Prostate gland (tissue), 2 donors: ENCODE data around the gene NEK2. TPM values are rescaled to one million over a fixed set of nuclear protein-coding genes. Genes with fewer than 3 reads are reported as not detected.

Experiments
- DNase-seq: peaks from one replicate; pipeline ENCODE4 v3.0.0-alpha.2; 2019; ENCODE audit warnings: low spot score
- H3K27ac ChIP-seq, 2 donors: fragments of 200-600 bp; sonication (generic); 2 replicates each; pipeline ENCODE4 v1.5.1; 2017 to 2019
- H3K27me3 ChIP-seq: fragments of 200-600 bp; sonication (generic); replicated peaks from 2 replicates; pipeline ENCODE4 v1.5.1; 2019; ENCODE audit not compliant: insufficient read depth
- H3K36me3 ChIP-seq, 2 donors: fragments of 200-600 bp; sonication (generic); 1 replicate in 1 of 2; 2 replicates in 1 of 2; pipeline versions ENCODE4 v1.5.1 to v1.8.1; 2017 to 2019
- H3K4me1 ChIP-seq: fragments of 200-600 bp; sonication (generic); replicated peaks from 2 replicates; pipeline ENCODE4 v1.5.1; 2019
- H3K4me3 ChIP-seq, 2 donors: fragments of 200-600 bp; sonication (generic); 2 replicates each; pipeline ENCODE4 v1.5.1; 2017 to 2019
- H3K9me3 ChIP-seq: fragments of 200-600 bp; sonication (generic); 2 replicates; pipeline ENCODE4 v1.5.1; 2017
- CTCF ChIP-seq, 4 experiments: fragments of 200-600 bp in 2 of 4; fragments of 450-650 bp in 2 of 4; sonication (generic) in 2 of 4; IDR thresholded peaks; 1 replicate in 3 of 4; 2 replicates in 1 of 4; pipeline ENCODE4 v1.5.1; 2016 to 2019; ENCODE audit warnings: antibody characterized with exemption in 4 of 4, mild to moderate bottlenecking in 2 of 4, moderate library complexity in 2 of 4
- POLR2A ChIP-seq: fragments of 450-650 bp; IDR thresholded peaks from one replicate; pipeline ENCODE4 v1.6.1; 2016; ENCODE audit warnings: antibody characterized with exemption, mild to moderate bottlenecking
- POLR2AphosphoS5 ChIP-seq: sonication (generic); formaldehyde crosslinking; IDR thresholded peaks from one replicate; pipeline ENCODE4 v1.6.1; 2017; ENCODE audit warnings: antibody characterized with exemption
- WGBS: methylation state at CpG from one replicate; pipeline ENCODE4 v1.1.5; 2018; 5-methylcytosine and 5-hydroxymethylcytosine counted together
- intact Hi-C: fragments of 100-400 bp; cut with DNase I; formaldehyde crosslinking; loops from one replicate; pipeline ENCODE4 v1.14.2; 2022
- total RNA-seq, 2 donors: library from RNA; depleted of rRNA; stranded (reverse); fragments of >200 nt; gene quantifications; one replicate each; pipeline ENCODE4 v1.1.0, GENCODE V29; 2016

Gene NEK2
- total RNA-seq, 2 donors from 2014 or later, result 1.7 to 8.5 TPM

- H3K27ac ChIP-seq, result no peak overlapping the region
- no peaks in the 10 kb centered on the region for H3K9me3 ChIP-seq
- H3K36me3 ChIP-seq, result no peaks in the 10 kb centered on the region
- no peak for TF ChIP-seq CTCF (IDR thresholded peaks at IDR 0.05)
- TF ChIP-seq POLR2AphosphoS5, result no peak
- no peak for TF ChIP-seq POLR2A
- WGBS, result 87% methylated on average over 6 of the region's 6 CpGs
- no peak overlapping the region for H3K4me3 ChIP-seq
- no peaks in the 10 kb centered on the region for H3K27me3 ChIP-seq
- intact Hi-C loops, result loop anchor here (10.0 kb wide), 1 partner anchor 328 kb away; the partner anchor contains the start of gene TRAF5
- no peaks in the 10 kb centered on the region for H3K4me1 ChIP-seq
- DNase-seq, result no peak
Observed at GRCh38 chr1:211652371-211652770, 23.1 kb downstream of the NEK2 start.

DNA sequence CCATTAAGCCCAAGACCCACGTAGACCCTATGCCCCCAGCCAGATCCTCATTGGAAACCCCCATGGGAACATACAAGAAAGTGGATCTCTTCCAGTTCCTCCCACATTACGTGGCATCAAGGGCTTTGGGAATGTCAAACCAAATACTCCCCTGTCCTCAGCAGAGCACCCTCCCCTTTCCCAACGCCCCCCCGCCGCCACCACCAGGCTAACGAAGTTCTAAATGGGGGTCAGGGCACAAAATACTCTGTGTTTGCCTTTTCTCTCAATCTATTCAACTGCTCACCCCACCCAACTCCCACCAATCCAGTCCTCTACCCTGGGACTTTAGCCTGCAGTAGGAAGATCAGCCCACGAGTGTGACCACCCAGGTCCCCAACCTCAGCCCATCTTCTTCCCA, 24.5 kb downstream of the NEK2 start:
- 93% methylated on average over 7 of the region's 7 CpGs for WGBS
- Histone ChIP-seq H3K9me3 (no peaks in the 10 kb centered on the region), H3K27ac (no peak overlapping the region), H3K36me3 (no peaks in the 10 kb centered on the region), H3K4me3 (no peak overlapping the region), H3K4me1 (no peaks in the 10 kb centered on the region), H3K27me3 (no peaks in the 10 kb centered on the region)
- intact Hi-C loops, result loop anchor here (10.0 kb wide), 1 partner anchor 326 kb away; the partner anchor contains the start of gene TRAF5
- DNase-seq, result no peak
- no peak for TF ChIP-seq POLR2A
- no peak for TF ChIP-seq CTCF (IDR thresholded peaks at IDR 0.05)
- no peak for TF ChIP-seq POLR2AphosphoS5

GRCh38 chr1:211648980-211649934, 26.2 kb downstream of the NEK2 start:
- Histone ChIP-seq H3K4me1 (no peaks in the 10 kb centered on the region), H3K4me3 (no peak overlapping the region), H3K36me3 (no peaks in the 10 kb centered on the region), H3K27me3 (no peaks in the 10 kb centered on the region), H3K9me3 (no peaks in the 10 kb centered on the region), H3K27ac (no peak overlapping the region)
- intact Hi-C loops, result no loop called here
- TF ChIP-seq CTCF (IDR thresholded peaks at IDR 0.05) (peak in 2 of 4 experiments; percentile 61 to 67), POLR2A (no peak), POLR2AphosphoS5 (peak; percentile 40)
- peak; percentile 52 for DNase-seq
- 61% methylated on average over 9 of the region's 9 CpGs for WGBS

DNA sequence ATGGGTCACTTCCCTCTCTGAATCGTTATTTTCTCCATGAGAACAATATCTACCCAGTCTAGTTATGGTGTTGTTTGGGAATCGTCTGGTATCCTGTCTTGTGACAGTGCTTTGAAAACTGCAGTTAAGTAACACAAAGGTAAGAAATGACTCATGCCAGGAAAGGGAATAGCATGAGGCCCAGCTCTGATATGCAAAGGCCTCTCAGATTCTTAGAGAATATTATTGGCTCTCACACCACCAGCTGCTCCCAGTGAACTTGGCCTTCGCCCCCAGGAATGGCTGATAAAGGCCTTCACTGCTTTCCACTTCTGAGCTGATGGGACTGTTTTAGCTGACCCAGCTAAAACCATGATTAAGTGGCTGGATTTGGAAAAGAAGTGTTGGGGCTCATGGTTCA, 27.1 kb downstream of the NEK2 start:
- 87% methylated on average over 3 of the region's 3 CpGs for WGBS

More for the DNA sequence above, 27.1 kb downstream of the NEK2 start:
- DNase-seq, result no peak
- intact Hi-C loops, result no loop called here
- H3K4me3 ChIP-seq, result no peak overlapping the region
- no peak overlapping the region for H3K27ac ChIP-seq
- H3K9me3 ChIP-seq, result no peaks in the 10 kb centered on the region
- H3K27me3 ChIP-seq, result no peaks in the 10 kb centered on the region
- no peaks in the 10 kb centered on the region for H3K36me3 ChIP-seq
- peaks cover 2% of the 10 kb centered on the region for H3K4me1 ChIP-seq
- TF ChIP-seq POLR2A (no peak), CTCF (IDR thresholded peaks at IDR 0.05) (no peak), POLR2AphosphoS5 (no peak)
